ENCODE results near the gene ERCC5. TPM values are rescaled to one million over a fixed set of nuclear protein-coding genes. Genes with fewer than 3 reads are reported as not detected.

ERCC5 gene
- total RNA-seq (2014; rRNA removed; shearing (Covaris generic)) = 78.5 and 103 TPM in 2 replicates
- polyA plus RNA-seq (2016; fragmentation: Nextera tagmentation; extraction: Ambion mirVana) = 44.6 and 49.2 TPM in 2 replicates

DNA sequence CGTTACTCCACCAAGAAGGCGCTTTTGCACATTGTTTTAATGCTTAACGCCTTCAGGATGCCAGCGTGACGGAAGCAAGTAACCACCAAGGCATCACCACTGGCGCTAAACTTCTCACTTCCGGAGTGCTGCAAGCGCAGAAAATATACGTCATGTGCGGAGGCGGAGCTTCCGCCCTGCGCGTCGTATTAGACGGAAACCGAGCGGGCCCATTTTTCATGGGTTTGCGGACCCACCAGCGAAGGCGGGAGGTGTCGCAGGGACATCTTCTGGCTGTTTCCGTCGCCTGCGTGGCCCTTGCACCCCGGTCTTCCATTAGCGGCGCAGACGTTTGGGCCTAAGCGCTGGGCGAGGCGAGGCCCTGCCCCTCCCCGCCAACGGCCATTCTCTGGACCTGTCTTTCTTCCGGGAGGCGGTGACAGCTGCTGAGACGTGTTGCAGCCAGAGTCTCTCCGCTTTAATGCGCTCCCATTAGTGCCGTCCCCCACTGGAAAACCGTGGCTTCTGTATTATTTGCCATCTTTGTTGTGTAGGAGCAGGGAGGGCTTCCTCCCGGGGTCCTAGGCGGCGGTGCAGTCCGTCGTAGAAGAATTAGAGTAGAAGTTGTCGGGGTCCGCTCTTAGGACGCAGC is at the start of gene ERCC5:
Gene ERCC5, plus strand, starts transcription at position 403 of the 631 bp plus-strand sequence. CDS start 235 bp downstream, outside the sequence.
- peak within 1 kb of the TSS; percentile 91 for H2AFZ ChIP-seq
- H3K79me2 ChIP-seq (ENCODE audit: insufficient read depth) = peaks cover 47% of the 10 kb centered on the region
- no peaks in the 10 kb centered on the region for H3K9me3 ChIP-seq (ENCODE audit: low read depth)
- H3K27ac ChIP-seq = peak within 1 kb of the TSS; percentile 93
- peak within 1 kb of the TSS; percentile 94 for H3K9ac ChIP-seq
- H3K9me2 ChIP-seq (ENCODE audit: insufficient read depth) = no peaks in the 10 kb centered on the region
- no peaks in the 10 kb centered on the region for H4K20me1 ChIP-seq (ENCODE audit: insufficient read depth)
- peaks cover 18% of the 10 kb centered on the region for H3F3A ChIP-seq (ENCODE audit: insufficient read depth)
- 1% methylated on average over 41 to 49 of the region's 49 CpGs for WGBS, 2 experiments (ENCODE audit: low coverage in 1 of 2, low lambda C conversion rate in 2 of 2, missing lambda C conversion rate in 2 of 2)
- no peaks in the 10 kb centered on the region for H3K27me3 ChIP-seq (replicated peaks; ENCODE audit: insufficient read depth)
- 0 out of 2 replicates have a peak, but pooled peaks cover 5% of the 10 kb centered on the region for H3K36me3 ChIP-seq (ENCODE audit: low read depth)
- H3K4me2 ChIP-seq (ENCODE audit: unreplicated experiment) = peak within 1 kb of the TSS; percentile 90
- in situ Hi-C loops (cut with MboI) = loop anchor here (10.0 kb wide), 1 partner anchor 261 kb away; no protein-coding TSS in a partner anchor
- peak; percentile 98 for DNase-seq
- peaks cover 16% of the 10 kb centered on the region for H3K4me1 ChIP-seq (ENCODE audit: insufficient read depth)
- peak within 1 kb of the TSS; percentile 94 for H3K4me3 ChIP-seq
- TF ChIP-seq EZH2 (IDR thresholded peaks at IDR 0.05; ENCODE audit: insufficient read depth, poor library complexity, severe bottlenecking) (no peak), EZH2phosphoT487 (IDR thresholded peaks at IDR 0.05; ENCODE audit: insufficient read depth, low read depth) (no peak)

DNA sequence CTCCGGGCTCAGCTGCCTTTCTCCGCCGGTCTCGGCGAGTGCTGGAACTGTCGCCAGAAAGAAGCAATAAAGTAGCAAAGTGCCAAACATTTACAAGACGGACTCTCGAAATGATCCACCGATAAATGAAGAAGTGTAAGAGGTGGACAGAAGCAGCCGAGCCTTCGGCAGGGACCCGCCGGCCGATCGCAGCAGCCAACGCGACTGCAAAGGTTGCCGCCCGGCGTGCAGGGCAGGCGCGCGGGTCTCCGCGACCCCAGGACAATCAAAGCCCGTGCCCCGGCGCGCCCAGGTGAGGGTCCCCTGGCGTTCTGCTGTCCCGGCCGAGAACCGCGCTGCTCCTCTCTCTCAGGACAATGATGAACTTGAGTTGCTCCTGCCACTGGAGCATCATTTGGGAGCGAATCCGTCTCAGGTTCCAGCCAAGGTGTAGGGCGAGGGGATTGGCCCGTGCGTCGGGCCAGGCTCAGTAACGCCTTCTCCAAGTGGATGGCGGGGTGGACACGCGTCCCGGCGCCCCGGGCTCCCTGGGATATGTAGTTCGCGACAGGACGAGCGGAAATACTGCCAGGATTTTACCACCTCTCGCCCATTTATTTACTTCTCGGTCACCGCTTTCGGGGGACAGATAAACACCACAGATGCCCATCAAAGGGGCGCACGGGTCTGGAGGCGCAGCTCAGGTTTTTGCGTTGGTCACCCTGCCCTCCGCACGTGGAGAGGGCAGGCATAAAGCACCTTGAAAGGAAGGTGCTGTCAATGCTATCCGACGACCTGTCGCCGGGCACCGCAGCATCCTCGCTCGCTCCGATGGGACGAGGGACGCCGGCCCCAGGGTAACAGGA is 47.0 kb upstream of the ERCC5 start, which contains the start of the genes BIVM and POGLUT2:
Gene BIVM, plus strand, starts transcription at position 539 of the 845 bp plus-strand sequence. CDS start 8,149 bp downstream, outside the sequence.
Gene POGLUT2, minus strand, starts transcription at position 396 of the 845 bp plus-strand sequence. Its CDS starts 306 bp downstream, at position 90.
- H3K9ac ChIP-seq = peak within 1 kb of the TSS; percentile 82
- peak; percentile 97 for DNase-seq
- H3K27ac ChIP-seq = peak within 1 kb of the TSS; percentile 57
- peaks cover 71% of the 10 kb centered on the region for H3K79me2 ChIP-seq (ENCODE audit: insufficient read depth)
- H3K27me3 ChIP-seq (replicated peaks; ENCODE audit: insufficient read depth) = no peaks in the 10 kb centered on the region
- H3K4me3 ChIP-seq = peak within 1 kb of the TSS; percentile 78
- TF ChIP-seq EZH2phosphoT487 (IDR thresholded peaks at IDR 0.05; ENCODE audit: insufficient read depth, low read depth) (no peak), EZH2 (IDR thresholded peaks at IDR 0.05; ENCODE audit: insufficient read depth, poor library complexity, severe bottlenecking) (no peak)
- H3K9me2 ChIP-seq (ENCODE audit: insufficient read depth) = no peaks in the 10 kb centered on the region
- H3K4me1 ChIP-seq (ENCODE audit: insufficient read depth) = peaks cover 18% of the 10 kb centered on the region
- H3K9me3 ChIP-seq (ENCODE audit: low read depth) = no peaks in the 10 kb centered on the region
- peak within 1 kb of the TSS; percentile 87 for H2AFZ ChIP-seq
- H3K36me3 ChIP-seq (ENCODE audit: low read depth) = no peaks in the 10 kb centered on the region
- in situ Hi-C loops (cut with MboI) = no loop called here
- 0 to 2% methylated on average over 68 to 71 of the region's 72 CpGs for WGBS, 2 experiments (ENCODE audit: low coverage in 1 of 2, low lambda C conversion rate in 2 of 2, missing lambda C conversion rate in 2 of 2)
- H3K4me2 ChIP-seq (ENCODE audit: unreplicated experiment) = peak within 1 kb of the TSS; percentile 97
- no peaks in the 10 kb centered on the region for H4K20me1 ChIP-seq (ENCODE audit: insufficient read depth)
- peaks cover 5% of the 10 kb centered on the region; the same call in 1 of the 2 replicates for H3F3A ChIP-seq (ENCODE audit: insufficient read depth)

DNA sequence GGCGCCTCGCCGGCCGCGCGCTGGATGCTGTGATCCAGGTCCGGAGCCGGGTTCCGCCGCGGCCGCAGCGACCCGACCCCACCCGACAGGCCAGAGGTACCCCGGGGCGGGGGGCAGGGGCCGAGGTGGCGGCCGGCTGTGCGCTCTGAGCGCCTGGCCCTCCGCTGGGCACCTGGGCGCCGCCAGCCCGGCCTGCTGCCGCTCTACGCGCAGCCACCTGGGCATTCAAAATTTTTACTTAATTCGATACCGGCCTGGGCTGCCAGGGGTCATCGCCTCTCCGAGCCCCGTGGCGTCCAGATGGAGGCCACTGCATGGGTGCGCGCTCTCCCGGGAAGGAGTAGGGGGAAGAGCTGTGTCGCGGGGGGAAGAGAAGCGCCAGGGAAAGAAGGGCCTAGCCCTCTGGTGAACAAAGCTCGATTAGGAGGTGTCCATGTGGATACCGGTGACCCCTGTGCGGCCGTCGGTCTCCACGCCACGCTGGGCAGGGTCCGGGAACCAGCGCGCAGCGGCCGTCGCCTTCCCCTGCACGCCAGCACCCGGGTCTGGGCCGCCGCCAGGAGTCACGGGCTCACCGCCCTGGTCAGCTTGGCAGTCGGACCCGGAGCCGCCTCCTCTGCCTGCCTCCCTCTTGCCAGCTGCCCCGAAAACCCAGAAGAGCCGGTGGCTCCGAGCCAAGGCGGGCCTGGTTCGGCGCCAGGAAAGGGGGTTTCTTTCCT is 46.2 kb upstream of the ERCC5 start:
- 1 to 2% methylated on average over 67 of the region's 69 CpGs for WGBS, 2 experiments (ENCODE audit: low coverage in 1 of 2, low lambda C conversion rate in 2 of 2, missing lambda C conversion rate in 2 of 2)
- peak; percentile 61 for DNase-seq
- Histone ChIP-seq H3K27ac (peak overlapping the region; percentile 57), H3K27me3 (replicated peaks; ENCODE audit: insufficient read depth) (no peaks in the 10 kb centered on the region), H2AFZ (peak overlapping the region; percentile 87), H3K4me2 (ENCODE audit: unreplicated experiment) (peak overlapping the region; percentile 97), H4K20me1 (ENCODE audit: insufficient read depth) (no peaks in the 10 kb centered on the region), H3K9me3 (ENCODE audit: low read depth) (no peaks in the 10 kb centered on the region), H3K36me3 (ENCODE audit: low read depth) (no peaks in the 10 kb centered on the region), H3K79me2 (ENCODE audit: insufficient read depth) (peaks cover 79% of the 10 kb centered on the region), H3K4me1 (ENCODE audit: insufficient read depth) (peaks cover 18% of the 10 kb centered on the region), H3F3A (ENCODE audit: insufficient read depth) (peaks cover 5% of the 10 kb centered on the region; the same call in 1 of the 2 replicates), H3K9me2 (ENCODE audit: insufficient read depth) (no peaks in the 10 kb centered on the region), H3K4me3 (peak overlapping the region; percentile 78), H3K9ac (peak overlapping the region; percentile 82)
- in situ Hi-C loops (cut with MboI) = no loop called here
- TF ChIP-seq EZH2phosphoT487 (IDR thresholded peaks at IDR 0.05; ENCODE audit: insufficient read depth, low read depth) = no peak
- no peak for TF ChIP-seq EZH2 (IDR thresholded peaks at IDR 0.05; ENCODE audit: insufficient read depth, poor library complexity, severe bottlenecking)

All from GM23248 (cell line).